HG03108 (cell line): ENCODE data around the gene RITA1.

ENCODE experiments used
- ATAC-seq: cut with Tn5 transposase; IDR thresholded peaks from one replicate; pipeline ENCODE4 v1.9.1; 2021; ENCODE audit warnings: moderate library complexity; ENCODE audit not compliant: unreplicated experiment

Gene RITA1

GRCh38 chr12:113227686-113228391 is 42.3 kb downstream of the RITA1 start:
- no peak for ATAC-seq

GRCh38 chr12:113228394-113229028 is 43.0 kb downstream of the RITA1 start:
- no peak for ATAC-seq

GRCh38 chr12:113230315-113231234 is 45.1 kb downstream of the RITA1 start:
- ATAC-seq, result no peak

- no peak for ATAC-seq
Observed at GRCh38 chr12:113231235-113232088, 45.9 kb downstream of the RITA1 start.

- no peak for ATAC-seq
Observed at GRCh38 chr12:113232089-113232839, 46.7 kb downstream of the RITA1 start.

- peak; percentile 62 for ATAC-seq
Observed at GRCh38 chr12:113232840-113233585, 47.5 kb downstream of the RITA1 start.

GRCh38 chr12:113233967-113234366 is 48.4 kb downstream of the RITA1 start:
- ATAC-seq, result no peak

GRCh38 chr12:113234483-113234882 is 49.0 kb downstream of the RITA1 start:
- no peak for ATAC-seq

GRCh38 chr12:113235976-113236375 is 50.5 kb downstream of the RITA1 start:
- no peak for ATAC-seq

GRCh38 chr12:113236539-113237399 is 51.2 kb downstream of the RITA1 start:
- ATAC-seq, result no peak

GRCh38 chr12:113237748-113238147 is 52.2 kb downstream of the RITA1 start:
- ATAC-seq, result no peak

- ATAC-seq, result no peak
Observed at GRCh38 chr12:113238309-113238708, 52.8 kb downstream of the RITA1 start.

GRCh38 chr12:113239288-113239771 is 53.8 kb downstream of the RITA1 start:
- no peak for ATAC-seq

GRCh38 chr12:113239811-113240331 is 54.4 kb downstream of the RITA1 start:
- ATAC-seq, result no peak

- no peak for ATAC-seq
Observed at GRCh38 chr12:113240395-113240794, 54.9 kb downstream of the RITA1 start.

GRCh38 chr12:113241191-113242025 is 55.9 kb downstream of the RITA1 start:
- ATAC-seq, result no peak
